GM21423 (cell line): ENCODE data around the gene BAG5.
"Not testable (repeated sequence)": the region's sequence is repeated elsewhere in the genome, so short reads cannot be mapped to it uniquely, and the experiment has no call there.

ENCODE experiments used
- ATAC-seq: cut with Tn5 transposase; IDR thresholded peaks from one replicate; pipeline ENCODE4 v1.9.1; 2021; ENCODE audit warnings: mild to moderate bottlenecking, moderate library complexity; ENCODE audit not compliant: unreplicated experiment

The BAG5 gene

GRCh38 chr14:103512701-103513611, 49.5 kb downstream of the BAG5 start:
- ATAC-seq: no peak

- not testable (repeated sequence) for ATAC-seq
Observed at GRCh38 chr14:103512180-103512579, 50.3 kb downstream of the BAG5 start.

GRCh38 chr14:103510724-103511693, 51.4 kb downstream of the BAG5 start:
- ATAC-seq: no peak

- no peak for ATAC-seq
Observed at GRCh38 chr14:103509864-103510723, 52.4 kb downstream of the BAG5 start.

- ATAC-seq: no peak
Observed at GRCh38 chr14:103508521-103509329, 53.7 kb downstream of the BAG5 start.

- ATAC-seq: no peak
Observed at GRCh38 chr14:103507751-103508150, 54.7 kb downstream of the BAG5 start.
